EH (cell line): ENCODE data around the gene TWIST2.

Experiments
- DNase-seq: peaks from one replicate; pipeline ENCODE4 v3.0.0-alpha.2; 2015; ENCODE audit warnings: low read depth

Gene TWIST2

GRCh38 chr2:238847841-238848690 lies at the start of gene TWIST2:
TSS of gene TWIST2 (plus strand) at chr2:238848085. CDS start at chr2:238848216, 131 bp downstream.
- peak; percentile 97 for DNase-seq

GRCh38 chr2:238801791-238802190 lies 46.1 kb upstream of the TWIST2 start:
- DNase-seq, result peak; percentile 83

- DNase-seq, result peak; percentile 37
Measured at GRCh38 chr2:238802957-238803356, 44.9 kb upstream of the TWIST2 start.

GRCh38 chr2:238803996-238804870 lies 43.7 kb upstream of the TWIST2 start:
- DNase-seq, result peak; percentile 53

GRCh38 chr2:238808761-238809160 lies 39.1 kb upstream of the TWIST2 start:
- peak; percentile 28 for DNase-seq

- DNase-seq, result no peak
Measured at GRCh38 chr2:238810321-238810720, 37.6 kb upstream of the TWIST2 start.

- DNase-seq, result peak; percentile 73
Measured at GRCh38 chr2:238811293-238811692, 36.6 kb upstream of the TWIST2 start.

- peak; percentile 82 for DNase-seq
Measured at GRCh38 chr2:238811759-238812158, 36.1 kb upstream of the TWIST2 start.

GRCh38 chr2:238813109-238813508 lies 34.8 kb upstream of the TWIST2 start:
- DNase-seq, result no peak

- no peak for DNase-seq
Measured at GRCh38 chr2:238814815-238815214, 33.1 kb upstream of the TWIST2 start.

GRCh38 chr2:238816291-238816690 lies 31.6 kb upstream of the TWIST2 start:
- peak; percentile 63 for DNase-seq

GRCh38 chr2:238817382-238817781 lies 30.5 kb upstream of the TWIST2 start:
- no peak for DNase-seq

- DNase-seq, result no peak
Measured at GRCh38 chr2:238817891-238818290, 30.0 kb upstream of the TWIST2 start.

GRCh38 chr2:238818561-238818960 lies 29.3 kb upstream of the TWIST2 start:
- DNase-seq, result peak; percentile 28

GRCh38 chr2:238820197-238820596 lies 27.7 kb upstream of the TWIST2 start:
- no peak for DNase-seq

GRCh38 chr2:238820916-238821315 lies 27.0 kb upstream of the TWIST2 start:
- DNase-seq, result peak; percentile 75

- DNase-seq, result peak; percentile 78
Measured at GRCh38 chr2:238821391-238821790, 26.5 kb upstream of the TWIST2 start.

- DNase-seq, result no peak
Measured at GRCh38 chr2:238821944-238822670, 25.8 kb upstream of the TWIST2 start.

GRCh38 chr2:238822955-238823354 lies 24.9 kb upstream of the TWIST2 start:
- DNase-seq, result no peak

- DNase-seq, result no peak
Measured at GRCh38 chr2:238831177-238831576, 16.7 kb upstream of the TWIST2 start.

- no peak for DNase-seq
Measured at GRCh38 chr2:238834982-238835381, 12.9 kb upstream of the TWIST2 start.

GRCh38 chr2:238835726-238836301 lies 12.1 kb upstream of the TWIST2 start:
- no peak for DNase-seq
